Pulmonary artery endothelial cell (primary cell): ENCODE data around the gene ST6GALNAC2. TPM values are rescaled to one million over a fixed set of nuclear protein-coding genes. Genes with fewer than 3 reads are reported as not detected.
"Not testable (repeated sequence)": the region's sequence is repeated elsewhere in the genome, so short reads cannot be mapped to it uniquely, and the experiment has no call there.

Experiments used
- DNase-seq: peaks from one replicate; pipeline ENCODE4 v3.0.0-alpha.2; 2011; ENCODE audit warnings: low read depth, low spot score
- total RNA-seq: library from RNA; depleted of rRNA; stranded (reverse); fragments of >200 nt; gene quantifications from 2 replicates; pipeline ENCODE4 v1.2.3, GENCODE V29; 2014

ST6GALNAC2 gene
- total RNA-seq, 1 donor from 2014 or later: 0.66 TPM

- no peak for DNase-seq
These were observed 57.0 kb downstream of the ST6GALNAC2 start for GRCh38 chr17:76528528-76529223.

GRCh38 chr17:76528156-76528527 is 57.5 kb downstream of the ST6GALNAC2 start:
- DNase-seq: no peak

GRCh38 chr17:76527430-76528111 is 58.1 kb downstream of the ST6GALNAC2 start:
- peak; percentile 41 for DNase-seq

DNA sequence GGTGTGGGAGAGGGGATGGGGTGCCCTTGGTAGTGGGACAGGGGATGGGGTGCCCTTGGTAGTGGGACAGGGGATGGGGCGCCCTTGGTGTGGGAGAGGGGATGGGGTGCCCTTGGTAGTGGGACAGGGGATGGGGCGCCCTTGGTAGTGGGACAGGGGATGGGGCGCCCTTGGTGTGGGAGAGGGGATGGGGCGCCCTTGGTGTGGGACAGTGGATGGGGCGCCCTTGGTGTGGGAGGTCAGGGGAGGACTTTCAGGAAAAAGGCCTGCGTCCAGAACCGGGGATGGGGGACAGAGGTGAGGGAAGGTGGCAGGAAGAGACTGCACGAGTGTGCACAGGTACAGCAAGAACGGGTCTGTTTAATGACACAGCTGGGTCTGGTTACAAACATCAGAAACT is 58.6 kb downstream of the ST6GALNAC2 start:
- DNase-seq: not testable (repeated sequence)

- not testable (repeated sequence) for DNase-seq
These were observed 60.2 kb downstream of the ST6GALNAC2 start for GRCh38 chr17:76525513-76525833.

- DNase-seq: no peak
These were observed 60.8 kb downstream of the ST6GALNAC2 start for GRCh38 chr17:76524598-76525512.

GRCh38 chr17:76523084-76524037 is 62.3 kb downstream of the ST6GALNAC2 start:
- no peak for DNase-seq

DNA sequence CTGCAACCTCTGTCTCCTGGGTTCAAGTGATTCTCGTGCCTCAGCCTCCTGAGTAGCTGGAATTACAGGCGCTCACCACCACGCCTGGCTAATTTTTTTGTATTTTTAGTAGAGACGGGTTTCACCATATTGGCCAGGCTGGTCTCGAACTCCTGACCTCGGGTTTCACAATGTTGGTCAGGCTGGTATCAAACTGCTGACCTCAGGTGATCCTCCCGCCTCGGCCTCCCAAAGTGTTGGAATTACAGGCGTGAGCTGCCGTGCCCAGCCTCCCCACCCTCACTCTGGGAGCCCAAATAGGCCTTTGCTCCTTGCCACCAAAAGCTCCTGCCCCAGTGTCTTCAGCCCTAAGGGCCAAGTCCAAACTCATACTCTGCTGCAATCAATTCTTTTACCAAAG is 64.0 kb downstream of the ST6GALNAC2 start:
- DNase-seq: not testable (repeated sequence)

GRCh38 chr17:76521262-76521661 is 64.4 kb downstream of the ST6GALNAC2 start:
- no peak for DNase-seq

DNA sequence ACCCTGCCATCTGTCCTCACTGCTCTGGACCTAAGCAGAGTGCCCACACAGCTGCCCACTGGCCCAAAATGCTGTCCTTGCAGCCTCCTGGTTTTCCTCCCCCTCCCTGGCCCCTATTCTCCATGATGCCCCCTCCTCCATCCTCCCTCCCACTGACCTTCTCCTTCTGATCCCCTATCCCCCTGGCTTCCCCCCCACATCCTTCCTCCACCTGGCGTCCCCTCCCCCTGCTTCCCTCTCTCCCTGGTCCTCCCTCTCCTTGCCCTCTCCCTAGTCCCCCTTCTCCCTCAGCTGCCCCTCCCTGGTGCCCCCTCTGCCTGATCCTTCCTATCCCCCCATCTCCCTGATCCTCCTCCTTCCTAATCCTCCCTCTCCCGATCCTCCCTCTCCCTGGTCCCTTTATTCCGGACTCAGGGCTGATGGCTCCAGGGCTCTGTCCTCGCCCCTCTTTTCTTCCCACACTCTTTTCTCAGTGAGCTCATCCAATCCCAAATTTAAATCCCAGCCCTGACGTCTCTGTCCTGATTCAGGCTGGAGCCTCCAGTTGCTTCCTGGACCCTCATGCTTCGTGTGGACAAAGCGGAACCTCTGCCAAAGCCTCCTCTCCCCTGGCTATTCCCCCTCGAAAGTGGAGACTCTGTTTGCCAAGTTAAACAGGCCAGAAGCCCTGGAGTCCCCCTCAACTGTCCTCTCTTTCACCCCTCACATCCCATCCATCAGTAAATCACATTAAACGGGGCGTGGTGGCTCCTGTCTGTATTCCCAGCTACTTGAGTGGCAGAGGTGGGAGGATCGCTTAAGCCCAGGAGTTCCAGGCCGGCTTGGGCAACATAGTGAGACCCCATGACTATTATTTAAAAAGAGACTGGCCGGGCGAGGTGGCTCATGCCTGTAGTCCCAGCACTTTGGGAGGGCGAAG is 66.4 kb downstream of the ST6GALNAC2 start:
- DNase-seq: no peak

- no peak for DNase-seq
These were observed 68.0 kb downstream of the ST6GALNAC2 start for GRCh38 chr17:76517638-76518038.

Other genes with a start within 250 kb of the ST6GALNAC2 start
- 45.9 and 47.9 TPM in 2 replicates for gene PRPSAP1, start 231.9 kb downstream of the ST6GALNAC2 start, total RNA-seq
- 120 and 180 TPM in 2 replicates for gene SPHK1, start 201.3 kb downstream of the ST6GALNAC2 start, total RNA-seq
- 19.0 and 25.5 TPM in 2 replicates for gene UBE2O, start 132.7 kb downstream of the ST6GALNAC2 start, total RNA-seq
- gene AANAT, start 118.3 kb downstream of the ST6GALNAC2 start, total RNA-seq: not detected in 2 replicates
- 14.0 and 20.6 TPM in 2 replicates for gene RHBDF2, start 84.4 kb downstream of the ST6GALNAC2 start, total RNA-seq
- gene CYGB, start 48.2 kb downstream of the ST6GALNAC2 start, total RNA-seq: 0.40 and 1.4 TPM in 2 replicates
- 0.20 and 0.35 TPM in 2 replicates for gene PRCD, start 45.8 kb downstream of the ST6GALNAC2 start, total RNA-seq
- 0.33 TPM in 1 of 2 replicates, not detected in the other for gene ST6GALNAC1, start 57.9 kb upstream of the ST6GALNAC2 start, total RNA-seq
- 88.0 and 88.2 TPM in 2 replicates for gene MXRA7, start 125.1 kb upstream of the ST6GALNAC2 start, total RNA-seq
- gene JMJD6, start 140.7 kb upstream of the ST6GALNAC2 start, total RNA-seq: 22.6 and 33.0 TPM in 2 replicates
- gene METTL23, start 141.0 kb upstream of the ST6GALNAC2 start, total RNA-seq: 18.6 and 19.8 TPM in 2 replicates
- gene SRSF2, start 151.5 kb upstream of the ST6GALNAC2 start, total RNA-seq: 371 and 418 TPM in 2 replicates
- 26.6 and 28.6 TPM in 2 replicates for gene MFSD11, start 152.3 kb upstream of the ST6GALNAC2 start, total RNA-seq